Rectal smooth muscle tissue (tissue), 1 donor: ENCODE measurements around the gene ACRV1.

ENCODE experiments used
- H3K27ac ChIP-seq: one replicate; pipeline ENCODE4 v1.7.0; 2013; ENCODE audit warnings: low read depth, low read length, inconsistent platforms
- H3K27me3 ChIP-seq: one replicate; pipeline ENCODE4 v1.7.0; 2013; ENCODE audit warnings: low read length; ENCODE audit not compliant: control insufficient read depth, insufficient read depth
- H3K36me3 ChIP-seq: one replicate; pipeline ENCODE4 v1.7.0; 2013; ENCODE audit warnings: low read length; ENCODE audit not compliant: control insufficient read depth, insufficient read depth
- H3K4me1 ChIP-seq: one replicate; pipeline ENCODE4 v1.7.0; 2013; ENCODE audit warnings: low read length; ENCODE audit not compliant: control insufficient read depth, insufficient read depth
- H3K4me3 ChIP-seq: one replicate; pipeline ENCODE4 v1.7.0; 2013; ENCODE audit warnings: low read length
- H3K9ac ChIP-seq: one replicate; pipeline ENCODE4 v1.7.0; 2013; ENCODE audit warnings: low read length

ACRV1 gene

GRCh38 chr11:125688066-125688465 lies 7.4 kb upstream of the ACRV1 start:
- Histone ChIP-seq H3K4me1 (no peaks in the 10 kb centered on the region), H3K36me3 (no peaks in the 10 kb centered on the region), H3K4me3 (no peak overlapping the region), H3K27ac (no peak overlapping the region), H3K27me3 (peaks cover 2% of the 10 kb centered on the region), H3K9ac (no peak overlapping the region)

- H3K27ac ChIP-seq: no peak overlapping the region
- no peaks in the 10 kb centered on the region for H3K27me3 ChIP-seq
- no peaks in the 10 kb centered on the region for H3K4me1 ChIP-seq
- no peak overlapping the region for H3K9ac ChIP-seq
- H3K4me3 ChIP-seq: no peak overlapping the region
- H3K36me3 ChIP-seq: no peaks in the 10 kb centered on the region
Measured at GRCh38 chr11:125685228-125685627, 4.6 kb upstream of the ACRV1 start.

- Histone ChIP-seq H3K27ac (no peak overlapping the region), H3K4me1 (no peaks in the 10 kb centered on the region), H3K27me3 (no peaks in the 10 kb centered on the region), H3K36me3 (no peaks in the 10 kb centered on the region), H3K9ac (no peak overlapping the region), H3K4me3 (no peak overlapping the region)
Measured at GRCh38 chr11:125679837-125680236, 810 bp downstream of the ACRV1 start.

- H3K4me1 ChIP-seq: no peaks in the 10 kb centered on the region
- H3K4me3 ChIP-seq: no peak overlapping the region
- H3K36me3 ChIP-seq: no peaks in the 10 kb centered on the region
- no peaks in the 10 kb centered on the region for H3K27me3 ChIP-seq
- H3K27ac ChIP-seq: no peak overlapping the region
- H3K9ac ChIP-seq: no peak overlapping the region
Measured at GRCh38 chr11:125679397-125679796, 1.2 kb downstream of the ACRV1 start.

GRCh38 chr11:125675196-125675595 lies 5.5 kb downstream of the ACRV1 start:
- Histone ChIP-seq H3K27ac (no peak overlapping the region), H3K9ac (no peak overlapping the region), H3K36me3 (no peaks in the 10 kb centered on the region), H3K27me3 (no peaks in the 10 kb centered on the region), H3K4me3 (no peak overlapping the region), H3K4me1 (no peaks in the 10 kb centered on the region)

- Histone ChIP-seq H3K4me3 (no peak overlapping the region), H3K36me3 (no peaks in the 10 kb centered on the region), H3K27me3 (no peaks in the 10 kb centered on the region), H3K4me1 (no peaks in the 10 kb centered on the region), H3K9ac (no peak overlapping the region), H3K27ac (no peak overlapping the region)
Measured at GRCh38 chr11:125674210-125674609, 6.4 kb downstream of the ACRV1 start.

- no peak overlapping the region for H3K27ac ChIP-seq
Measured at GRCh38 chr11:125671561-125671960, 9.1 kb downstream of the ACRV1 start.

GRCh38 chr11:125670172-125670571 lies 10.5 kb downstream of the ACRV1 start:
- H3K4me1 ChIP-seq: no peaks in the 10 kb centered on the region
- H3K27me3 ChIP-seq: no peaks in the 10 kb centered on the region
- H3K4me3 ChIP-seq: no peak overlapping the region
- H3K9ac ChIP-seq: no peak overlapping the region
- H3K36me3 ChIP-seq: no peaks in the 10 kb centered on the region
- no peak overlapping the region for H3K27ac ChIP-seq

More at GRCh38 chr11:125671561-125671960, 9.1 kb downstream of the ACRV1 start:
- Histone ChIP-seq H3K4me1 (no peaks in the 10 kb centered on the region), H3K36me3 (no peaks in the 10 kb centered on the region), H3K27me3 (no peaks in the 10 kb centered on the region), H3K4me3 (no peak overlapping the region), H3K9ac (no peak overlapping the region)

GRCh38 chr11:125667151-125667550 lies 13.5 kb downstream of the ACRV1 start:
- Histone ChIP-seq H3K4me3 (no peak overlapping the region), H3K36me3 (no peaks in the 10 kb centered on the region), H3K9ac (no peak overlapping the region), H3K27me3 (no peaks in the 10 kb centered on the region), H3K4me1 (no peaks in the 10 kb centered on the region), H3K27ac (no peak overlapping the region)

GRCh38 chr11:125663910-125664309 lies 16.7 kb downstream of the ACRV1 start:
- H3K27ac ChIP-seq: no peak overlapping the region
- H3K4me3 ChIP-seq: no peak overlapping the region

GRCh38 chr11:125662689-125663088 lies 18.0 kb downstream of the ACRV1 start:
- H3K27me3 ChIP-seq: no peaks in the 10 kb centered on the region
- H3K36me3 ChIP-seq: no peaks in the 10 kb centered on the region
- no peak overlapping the region for H3K4me3 ChIP-seq
- H3K9ac ChIP-seq: no peak overlapping the region
- no peak overlapping the region for H3K27ac ChIP-seq
- H3K4me1 ChIP-seq: no peaks in the 10 kb centered on the region

More at GRCh38 chr11:125663910-125664309, 16.7 kb downstream of the ACRV1 start:
- no peaks in the 10 kb centered on the region for H3K36me3 ChIP-seq
- H3K9ac ChIP-seq: no peak overlapping the region
- no peaks in the 10 kb centered on the region for H3K27me3 ChIP-seq
- no peaks in the 10 kb centered on the region for H3K4me1 ChIP-seq

- Histone ChIP-seq H3K27me3 (no peaks in the 10 kb centered on the region), H3K36me3 (no peaks in the 10 kb centered on the region), H3K4me1 (no peaks in the 10 kb centered on the region), H3K27ac (no peak overlapping the region), H3K4me3 (no peak overlapping the region), H3K9ac (no peak overlapping the region)
Measured at GRCh38 chr11:125649465-125650166, 31.0 kb downstream of the ACRV1 start.

- Histone ChIP-seq H3K36me3 (no peaks in the 10 kb centered on the region), H3K27me3 (no peaks in the 10 kb centered on the region), H3K27ac (no peak overlapping the region), H3K4me3 (no peak overlapping the region), H3K4me1 (no peaks in the 10 kb centered on the region), H3K9ac (no peak overlapping the region)
Measured at GRCh38 chr11:125645871-125646270, 34.8 kb downstream of the ACRV1 start.
